ENCODE results near the gene TRIM71. TPM values are rescaled to one million over a fixed set of nuclear protein-coding genes. Genes with fewer than 3 reads are reported as not detected.

Gene TRIM71
- total RNA-seq, 1 experiment from 2014 or later: 376 TPM

GRCh38 chr3:32831062-32831461, 13.3 kb downstream of the TRIM71 start:
- Histone ChIP-seq H2BK20ac (ENCODE audit: low read depth, low read length, poor library complexity, severe bottlenecking) (no peak overlapping the region), H4K5ac (ENCODE audit: insufficient read length, low read depth, low read length) (no peak overlapping the region), H2BK15ac (ENCODE audit: low read depth, low read length) (no peak overlapping the region), H3K9ac (ENCODE audit: extremely low read depth, insufficient read length, low read length) (no peak overlapping the region), H3K79me2 (ENCODE audit: insufficient read depth, low read length) (peaks cover 86% of the 10 kb centered on the region; the same call in 1 of the 2 replicates), H3K56ac (ENCODE audit: insufficient read length, low read depth, low read length) (no peak overlapping the region), H3K79me1 (ENCODE audit: insufficient read depth, low read depth, low read length, poor library complexity, severe bottlenecking) (no peaks in the 10 kb centered on the region), H4K8ac (replicated peaks; ENCODE audit: insufficient read length, low read depth, low read length) (no peak overlapping the region), H4K91ac (ENCODE audit: insufficient read length, low read depth, low read length) (no peak overlapping the region), H3K4ac (ENCODE audit: low read depth, low read length) (no peak overlapping the region), H2AFZ (ENCODE audit: low read length) (no peak overlapping the region), H2BK12ac (ENCODE audit: insufficient read length, low read depth, low read length) (no peak overlapping the region), H3K23me2 (ENCODE audit: insufficient read length, low read depth, low read length, poor library complexity, severe bottlenecking) (no peaks in the 10 kb centered on the region), H2BK120ac (ENCODE audit: low read depth, low read length, poor library complexity, severe bottlenecking) (no peak overlapping the region), H3K23ac (ENCODE audit: insufficient read length, low read depth, low read length) (no peak overlapping the region), H3K27me3 (ENCODE audit: insufficient read depth, low read length) (no peaks in the 10 kb centered on the region), H3K4me2 (ENCODE audit: insufficient read depth, insufficient read length, low read length) (no peak overlapping the region), H3K27ac (ENCODE audit: insufficient read length, low read depth, low read length) (no peak overlapping the region), H3K4me1 (ENCODE audit: insufficient read depth, low read length) (peaks cover 18% of the 10 kb centered on the region), H4K20me1 (ENCODE audit: control insufficient read depth, insufficient read depth, insufficient read length) (no peaks in the 10 kb centered on the region), H2AK5ac (ENCODE audit: insufficient read length, low read length) (no peak overlapping the region), H3K14ac (ENCODE audit: insufficient read depth, low read length) (no peak overlapping the region), H3T11ph (ENCODE audit: low read length) (no peak overlapping the region), H2BK5ac (ENCODE audit: insufficient read length, low read length) (no peak overlapping the region), H3K9me3 (ENCODE audit: control insufficient read depth, low read depth, low read length) (no peaks in the 10 kb centered on the region), H3K18ac (ENCODE audit: insufficient read length, low read depth, low read length) (no peak overlapping the region)
- no CpG with 5 or more reads among the region's 4 CpGs for WGBS (ENCODE audit: extremely low coverage, insufficient read length, low lambda C conversion rate)
- H3K4me1 Mint-ChIP-seq: peaks cover 72 to 95% of the 10 kb centered on the region in 2 experiments
- H3K4me3 Mint-ChIP-seq: peak overlapping the region in 1 of 2 experiments; percentile 77; a peak in 3 of 5 replicates
- peaks cover 12 to 53% (median 43%) of the 10 kb centered on the region in 3 experiments; a peak in 6 of 7 replicates for H3K36me3 Mint-ChIP-seq (ENCODE audit: insufficient read depth in 1 of 3, low read depth in 3 of 3)
- TF ChIP-seq CTCF (conservative IDR thresholded peaks at IDR 0.05): no peak
- no peaks in the 10 kb centered on the region; the same call in 1 of the 2 replicates for H3K27me3 Mint-ChIP-seq (ENCODE audit: low read depth)
- DNase-seq: no peak
- peak overlapping the region; percentile 14 to 91 (median 82); a peak in 4 of 7 replicates for H3K27ac Mint-ChIP-seq
- H3K9me3 Mint-ChIP-seq: no peaks in the 10 kb centered on the region; a peak in 1 of 5 replicates
